Measurements from ENCODE around the gene RXFP4. TPM values are rescaled to one million over a fixed set of nuclear protein-coding genes. Genes with fewer than 3 reads are reported as not detected.

Gene RXFP4
- total RNA-seq, 1 experiment from 2014 or later, result not detected

GRCh38 chr1:155911156-155912055, 30.0 kb upstream of the RXFP4 start, which contains the start of gene RIT1:
RIT1 (minus strand) TSS chr1:155911349; CDS start chr1:155910761, 588 bp downstream.
- no peak within 1 kb of the TSS for H2BK12ac ChIP-seq (ENCODE audit: insufficient read length, low read depth, low read length)
- no peak within 1 kb of the TSS for H3K4ac ChIP-seq (ENCODE audit: low read depth, low read length)
- H3K56ac ChIP-seq (ENCODE audit: insufficient read length, low read depth, low read length), result no peak within 1 kb of the TSS
- no peaks in the 10 kb centered on the region for H3K9me3 ChIP-seq (ENCODE audit: control insufficient read depth, low read depth, low read length)
- H2BK20ac ChIP-seq (ENCODE audit: low read depth, low read length, poor library complexity, severe bottlenecking), result no peak within 1 kb of the TSS
- no peak within 1 kb of the TSS for H3K27ac ChIP-seq (ENCODE audit: insufficient read length, low read depth, low read length)
- no CpG with 5 or more reads among the region's 34 CpGs for WGBS (ENCODE audit: extremely low coverage, insufficient read length, low lambda C conversion rate)
- H2AFZ ChIP-seq (ENCODE audit: low read length), result no peak within 1 kb of the TSS
- H3K18ac ChIP-seq (ENCODE audit: insufficient read length, low read depth, low read length), result no peak within 1 kb of the TSS
- no peaks in the 10 kb centered on the region for H3K79me2 ChIP-seq (ENCODE audit: insufficient read depth, low read length)
- H2BK15ac ChIP-seq (ENCODE audit: low read depth, low read length), result no peak within 1 kb of the TSS
- Mint-ChIP-seq H3K9me3 (no peaks in the 10 kb centered on the region), H3K36me3 (ENCODE audit: insufficient read depth in 1 of 3, low read depth in 3 of 3) (peaks cover 19 to 73% (median 67%) of the 10 kb centered on the region in 3 experiments; a peak in 6 of 7 replicates), H3K27me3 (ENCODE audit: low read depth) (no peaks in the 10 kb centered on the region), H3K4me1 (peaks cover 17% of the 10 kb centered on the region in 2 experiments), H3K4me3 (peak within 1 kb of the TSS; percentile 96 to 97), H3K27ac (peak within 1 kb of the TSS; percentile 96 to 98 (median 96))
- no peak within 1 kb of the TSS for H4K91ac ChIP-seq (ENCODE audit: insufficient read length, low read depth, low read length)
- no peaks in the 10 kb centered on the region; the same call in 1 of the 2 replicates for H3K27me3 ChIP-seq (ENCODE audit: insufficient read depth, low read length)
- H2BK120ac ChIP-seq (ENCODE audit: low read depth, low read length, poor library complexity, severe bottlenecking), result no peak within 1 kb of the TSS
- no peak within 1 kb of the TSS for H4K8ac ChIP-seq (replicated peaks; ENCODE audit: insufficient read length, low read depth, low read length)
- peaks cover 6% of the 10 kb centered on the region for H3K23me2 ChIP-seq (ENCODE audit: insufficient read length, low read depth, low read length, poor library complexity, severe bottlenecking)
- peak; percentile 91 for DNase-seq
- H3K4me1 ChIP-seq (ENCODE audit: insufficient read depth, low read length), result no peaks in the 10 kb centered on the region
- H4K20me1 ChIP-seq (ENCODE audit: control insufficient read depth, insufficient read depth, insufficient read length), result no peaks in the 10 kb centered on the region
- peak within 1 kb of the TSS; percentile 17 for H3K9ac ChIP-seq (ENCODE audit: extremely low read depth, insufficient read length, low read length)
- no peak within 1 kb of the TSS for H4K5ac ChIP-seq (ENCODE audit: insufficient read length, low read depth, low read length)
- TF ChIP-seq CTCF (conservative IDR thresholded peaks at IDR 0.05), result no peak
- H3K23ac ChIP-seq (ENCODE audit: insufficient read length, low read depth, low read length), result no peak within 1 kb of the TSS
- H3K14ac ChIP-seq (ENCODE audit: insufficient read depth, low read length), result no peak within 1 kb of the TSS; the same call in 1 of the 2 replicates
- H2BK5ac ChIP-seq (ENCODE audit: insufficient read length, low read length), result no peak within 1 kb of the TSS
- peak within 1 kb of the TSS; percentile 56 for H3K4me2 ChIP-seq (ENCODE audit: insufficient read depth, insufficient read length, low read length)
- no peak within 1 kb of the TSS for H2AK5ac ChIP-seq (ENCODE audit: insufficient read length, low read length)
- no peak within 1 kb of the TSS for H3T11ph ChIP-seq (ENCODE audit: low read length)
- no peaks in the 10 kb centered on the region for H3K79me1 ChIP-seq (ENCODE audit: insufficient read depth, low read depth, low read length, poor library complexity, severe bottlenecking)
